HCT116 (cell line): ENCODE results near the gene MON1B. TPM values are rescaled to one million over a fixed set of nuclear protein-coding genes. Genes with fewer than 3 reads are reported as not detected.
"Not testable (repeated sequence)": the region's sequence is repeated elsewhere in the genome, so short reads cannot be mapped to it uniquely, and the experiment has no call there.

Experiments
- ATAC-seq: fragments of 200-7000 bp; cut with Tn5 transposase; 2 replicates; pipeline ENCODE4 v1.9.1; 2020; ENCODE audit warnings: mild to moderate bottlenecking, moderate library complexity
- BruUV-seq: library from RNA; stranded (reverse); fragments of 400-500 nt; replicated peaks from 2 replicates; lab custom pipeline; 2021; lab: Mats Ljungman, UMichigan
- CTCF ChIA-PET: fragments of 300-600 bp; sonication (Branson Sonifier 250); formaldehyde crosslinking; loops from one replicate; lab custom pipeline; 2021; ENCODE audit warnings: antibody characterized with exemption; lab: Charles Lee
- POLR2A ChIA-PET: fragments of 300-600, 350-600 bp; sonication (Branson Sonifier 250); formaldehyde crosslinking; loops from one replicate; lab custom pipeline; 2021; ENCODE audit warnings: antibody characterized with exemption; lab: Charles Lee
- RAD21 ChIA-PET, 2 experiments: fragments of 300-600 bp; sonication (Branson Sonifier 250); formaldehyde crosslinking; loops; one replicate each; lab custom pipeline; 2023; ENCODE audit warnings: low total read pairs in 2 of 2; ENCODE audit not compliant: uncharacterized antibody in 2 of 2, unreplicated experiment in 2 of 2, low non-redundant PET in 1 of 2; lab: Charles Lee
- DNase-seq: peaks from one replicate; pipeline ENCODE4 v3.0.0-alpha.2; 2010; ENCODE audit warnings: low read depth, low spot score
- H2AFZ ChIP-seq: fragments of 200-600 bp; shearing (Covaris generic), sonication (generic); 2 replicates; pipeline ENCODE4 v1.6.1; 2017; ENCODE audit warnings: low read depth, mixed run types, mixed read lengths, antibody characterized with exemption, low read length; ENCODE audit not compliant: poor library complexity, severe bottlenecking
- H3K27ac ChIP-seq: 2 replicates; pipeline ENCODE4 v1.5.1; 2012; ENCODE audit warnings: low read depth, low read length
- H3K27me3 ChIP-seq: fragments of 200-600 bp; sonication (generic); 2 replicates; pipeline ENCODE4 v1.6.1; 2016; ENCODE audit warnings: mixed run types, low read length, mixed read lengths; ENCODE audit not compliant: insufficient read depth
- H3K36me3 ChIP-seq, 2 experiments: fragments of 200-500 bp in 1 of 2; fragments of 200-600 bp in 1 of 2; sonication (Bioruptor generic) in 1 of 2; sonication (generic) in 1 of 2; 2 replicates each; pipeline versions ENCODE4 v1.5.1 to v1.6.1; 2014 to 2016; ENCODE audit warnings: low read length in 2 of 2, inconsistent platforms in 1 of 2, mixed read lengths in 1 of 2, mixed run types in 1 of 2; ENCODE audit not compliant: insufficient read depth in 2 of 2, control insufficient read depth in 1 of 2
- H3K4me1 ChIP-seq, 2 experiments: fragments of 200-600 bp in 1 of 2; sonication (generic) in 1 of 2; 2 replicates each; pipeline versions ENCODE4 v1.5.1 to v1.6.1; 2012 to 2017; ENCODE audit warnings: low read length in 2 of 2, inconsistent platforms in 1 of 2, mild to moderate bottlenecking in 1 of 2, mixed read lengths in 1 of 2, mixed run types in 1 of 2, moderate library complexity in 1 of 2; ENCODE audit not compliant: insufficient read depth in 2 of 2, control insufficient read depth in 1 of 2
- H3K4me2 ChIP-seq: fragments of 200-600 bp; sonication (generic); 2 replicates; pipeline ENCODE4 v1.6.1; 2017; ENCODE audit warnings: mixed run types, low read length, mixed read lengths
- H3K4me3 ChIP-seq, 2 experiments: fragments of 200-600 bp in 1 of 2; sonication (generic) in 1 of 2; replicated peaks in 1 of 2; 2 replicates each; pipeline ENCODE4 v1.5.1; 2011 to 2016; ENCODE audit warnings: low read length in 2 of 2, control low read depth in 1 of 2, low read depth in 1 of 2, mild to moderate bottlenecking in 1 of 2, mixed read lengths in 1 of 2, mixed run types in 1 of 2
- H3K79me2 ChIP-seq: fragments of 200-600 bp; sonication (generic); 2 replicates; pipeline ENCODE4 v1.6.1; 2017; ENCODE audit warnings: mild to moderate bottlenecking, mixed run types, low read length, moderate library complexity, mixed read lengths; ENCODE audit not compliant: insufficient read depth
- H3K9ac ChIP-seq: fragments of 200-600 bp; sonication (generic); 2 replicates; pipeline ENCODE4 v1.6.1; 2016; ENCODE audit warnings: low read length, mixed read lengths
- H3K9me2 ChIP-seq: fragments of 200-600 bp; sonication (generic), shearing (Covaris generic); 2 replicates; pipeline ENCODE4 v1.6.1; 2017; ENCODE audit warnings: mixed run types, mild to moderate bottlenecking, moderate library complexity; ENCODE audit not compliant: insufficient read depth
- H3K9me3 ChIP-seq, 2 experiments: fragments of 200-500 bp in 1 of 2; fragments of 200-600 bp in 1 of 2; sonication (Bioruptor generic) in 1 of 2; sonication (generic) in 1 of 2; 2 replicates each; pipeline ENCODE4 v1.6.1; 2014 to 2017; ENCODE audit warnings: low read length in 2 of 2, mixed read lengths in 2 of 2, inconsistent platforms in 1 of 2, low read depth in 1 of 2, mild to moderate bottlenecking in 1 of 2, mixed run types in 1 of 2, moderate library complexity in 1 of 2; ENCODE audit not compliant: control insufficient read depth in 1 of 2, insufficient read depth in 1 of 2
- H4K20me1 ChIP-seq: fragments of 200-600 bp; sonication (generic), shearing (Covaris generic); 2 replicates; pipeline ENCODE4 v1.6.1; 2017; ENCODE audit warnings: mixed run types, mild to moderate bottlenecking, moderate library complexity; ENCODE audit not compliant: insufficient read depth
- FOSL1 ChIP-seq: IDR thresholded peaks from 2 replicates; pipeline ENCODE4 v1.6.1; 2012; ENCODE audit warnings: low read depth
- JUND ChIP-seq: IDR thresholded peaks from 2 replicates; pipeline ENCODE4 v1.6.1; 2012
- SP1 ChIP-seq: IDR thresholded peaks from 2 replicates; pipeline ENCODE4 v1.6.1; 2012; ENCODE audit warnings: low read depth
- SRF ChIP-seq: IDR thresholded peaks from 2 replicates; pipeline ENCODE4 v1.6.1; 2012; ENCODE audit warnings: low read depth
- YY1 ChIP-seq: IDR thresholded peaks from 2 replicates; pipeline ENCODE4 v1.6.1; 2011; ENCODE audit warnings: low read length, low read depth, moderate library complexity, mild to moderate bottlenecking; ENCODE audit not compliant: insufficient replicate concordance; ENCODE audit errors: extremely low read depth
- ZNF274 ChIP-seq: fragments of 200-500 bp; sonication (Bioruptor generic); IDR thresholded peaks from 2 replicates; pipeline ENCODE4 v1.6.1; 2014; ENCODE audit warnings: mild to moderate bottlenecking, low read depth, low read length, inconsistent platforms
- intact Hi-C: fragments of 100-400 bp; cut with micrococcal nuclease; formaldehyde crosslinking; loops from 2 replicates; pipeline ENCODE4 v1.10.0; 2022
- total RNA-seq: library from RNA; stranded (reverse); gene quantifications from one replicate; pipeline ENCODE4 v1.2.1, GENCODE V29; 2021; ENCODE audit not compliant: unreplicated experiment
- TF ChIP-seq, protein P1 (sequence below): IDR thresholded peaks from 2 replicates; pipeline ENCODE4 v1.6.1; 2012
- TF ChIP-seq, protein P2 (sequence below), 3 experiments: fragments of 200-600 bp in 1 of 3; sonication (generic) in 1 of 3; IDR thresholded peaks in 2 of 3; conservative IDR thresholded peaks in 1 of 3; 2 replicates each; pipeline ENCODE4 v1.5.1; 2012 to 2017; ENCODE audit warnings: low read depth in 2 of 3, low read length in 2 of 3, antibody characterized with exemption in 1 of 3, borderline replicate concordance in 1 of 3, control low read depth in 1 of 3, mild to moderate bottlenecking in 1 of 3, mixed read lengths in 1 of 3, mixed run types in 1 of 3, moderate library complexity in 1 of 3; ENCODE audit not compliant: insufficient read depth in 1 of 3

The MON1B gene
- total RNA-seq, 1 experiment from 2014 or later = 34.7 TPM

DNA sequence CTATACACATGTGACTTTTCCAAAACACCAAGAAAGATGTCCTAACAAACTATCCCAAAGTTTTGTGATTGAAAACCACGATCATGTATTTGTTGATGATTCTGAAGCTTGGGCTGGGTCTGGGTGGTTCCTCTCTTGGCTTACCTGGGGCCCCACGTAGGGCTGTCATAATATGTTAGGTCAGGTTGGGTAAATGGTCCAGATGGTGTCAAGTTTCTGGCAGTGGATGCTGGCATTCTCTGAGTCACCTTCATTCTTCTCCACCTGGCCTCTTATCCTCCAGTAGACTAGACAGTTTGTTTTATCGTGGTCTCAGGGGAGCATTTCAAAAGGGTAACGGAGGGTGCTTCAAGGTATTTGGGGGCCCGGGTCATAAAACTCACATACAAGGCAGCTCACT is 47.6 kb downstream of the MON1B start:
- H3K9me2 ChIP-seq = no peaks in the 10 kb centered on the region
- no peak overlapping the region for H3K27ac ChIP-seq
- TF ChIP-seq ZNF274 (no peak), SRF (no peak), FOSL1 (no peak), JUND (no peak), YY1 (no peak), SP1 (no peak)
- TF ChIP-seq, protein P1, sequence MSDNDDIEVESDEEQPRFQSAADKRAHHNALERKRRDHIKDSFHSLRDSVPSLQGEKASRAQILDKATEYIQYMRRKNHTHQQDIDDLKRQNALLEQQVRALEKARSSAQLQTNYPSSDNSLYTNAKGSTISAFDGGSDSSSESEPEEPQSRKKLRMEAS = no peak
- TF ChIP-seq, protein P2, sequence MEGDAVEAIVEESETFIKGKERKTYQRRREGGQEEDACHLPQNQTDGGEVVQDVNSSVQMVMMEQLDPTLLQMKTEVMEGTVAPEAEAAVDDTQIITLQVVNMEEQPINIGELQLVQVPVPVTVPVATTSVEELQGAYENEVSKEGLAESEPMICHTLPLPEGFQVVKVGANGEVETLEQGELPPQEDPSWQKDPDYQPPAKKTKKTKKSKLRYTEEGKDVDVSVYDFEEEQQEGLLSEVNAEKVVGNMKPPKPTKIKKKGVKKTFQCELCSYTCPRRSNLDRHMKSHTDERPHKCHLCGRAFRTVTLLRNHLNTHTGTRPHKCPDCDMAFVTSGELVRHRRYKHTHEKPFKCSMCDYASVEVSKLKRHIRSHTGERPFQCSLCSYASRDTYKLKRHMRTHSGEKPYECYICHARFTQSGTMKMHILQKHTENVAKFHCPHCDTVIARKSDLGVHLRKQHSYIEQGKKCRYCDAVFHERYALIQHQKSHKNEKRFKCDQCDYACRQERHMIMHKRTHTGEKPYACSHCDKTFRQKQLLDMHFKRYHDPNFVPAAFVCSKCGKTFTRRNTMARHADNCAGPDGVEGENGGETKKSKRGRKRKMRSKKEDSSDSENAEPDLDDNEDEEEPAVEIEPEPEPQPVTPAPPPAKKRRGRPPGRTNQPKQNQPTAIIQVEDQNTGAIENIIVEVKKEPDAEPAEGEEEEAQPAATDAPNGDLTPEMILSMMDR (IDR thresholded peaks at IDR 0.05 in 2 of 3, conservative IDR thresholded peaks at IDR 0.05 in 1 of 3; ENCODE audit: borderline replicate concordance in 1 of 3, insufficient read depth in 1 of 3, low read depth in 2 of 3, low read length in 2 of 3) = no peak
- H3K79me2 ChIP-seq = no peaks in the 10 kb centered on the region
- ATAC-seq (no peak), DNase-seq (no peak)
- H2AFZ ChIP-seq = no peak overlapping the region
- no peak overlapping the region for H3K9ac ChIP-seq
- H3K4me1 ChIP-seq = peaks cover 0 to 5% of the 10 kb centered on the region in 2 experiments; a peak in 2 of 4 replicates
- ChIA-PET POLR2A (no interaction called here), CTCF (interaction anchor here (1.2 kb wide), 1 partner anchor 345 kb away, joined by 7 read pairs; no protein-coding TSS in a partner anchor), RAD21 (no interaction called here)
- no peaks in the 10 kb centered on the region; the same call in 1 of the 2 replicates for H3K27me3 ChIP-seq
- no peak overlapping the region for H3K4me3 ChIP-seq
- H3K36me3 ChIP-seq = no peaks in the 10 kb centered on the region
- H4K20me1 ChIP-seq = no peaks in the 10 kb centered on the region
- intact Hi-C loops = loop anchor here (5.0 to 10.0 kb wide), 3 partner anchors 166 to 859 kb away; partner anchors contain the start of gene WWOX
- no TSS peak for BruUV-seq
- H3K9me3 ChIP-seq = no peaks in the 10 kb centered on the region
- H3K4me2 ChIP-seq = no peak overlapping the region

DNA sequence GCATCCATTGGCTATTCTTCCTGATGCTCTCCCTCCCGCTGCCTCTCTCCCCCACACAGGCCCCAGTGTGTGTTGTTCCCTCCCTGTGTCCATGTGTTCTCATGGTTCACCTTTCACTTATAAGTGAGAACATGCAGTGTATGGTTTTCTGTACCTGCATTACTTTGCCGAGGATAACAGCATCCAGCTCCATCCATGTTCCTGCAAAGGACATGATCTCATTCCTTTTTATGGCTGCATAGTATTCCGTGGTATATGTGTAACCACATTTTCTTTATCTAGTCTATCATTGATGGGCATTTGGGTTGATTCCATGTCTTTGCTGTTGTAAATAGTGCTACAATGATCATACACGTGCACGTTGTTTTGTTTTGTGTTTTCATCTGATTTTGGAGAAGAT is 51.5 kb downstream of the MON1B start:
- H3K9ac ChIP-seq, intact Hi-C loops, DNase-seq, H3K27ac ChIP-seq, ATAC-seq, H3K79me2 ChIP-seq, POLR2A ChIA-PET, H4K20me1 ChIP-seq, H3K4me2 ChIP-seq, BruUV-seq, H3K9me3 ChIP-seq, RAD21 ChIA-PET, CTCF ChIA-PET, H2AFZ ChIP-seq, H3K36me3 ChIP-seq, H3K4me3 ChIP-seq, H3K9me2 ChIP-seq, H3K4me1 ChIP-seq: not testable (repeated sequence)
- H3K27me3 ChIP-seq = peaks cover 13% of the 10 kb centered on the region
